AG04450 (cell line): ENCODE data around the gene SERINC5. TPM values are rescaled to one million over a fixed set of nuclear protein-coding genes. Genes with fewer than 3 reads are reported as not detected.

Source experiments
- CTCF ChIA-PET: fragments of 300-600, 350-600 bp; formaldehyde crosslinking; extraction: SDS; loops from one replicate; lab custom pipeline; 2022; ENCODE audit warnings: antibody characterized with exemption, inconsistent platforms; lab: Charles Lee
- POLR2A ChIA-PET: fragments of 350-600 bp; formaldehyde crosslinking; extraction: SDS; loops from one replicate; lab custom pipeline; 2021; ENCODE audit warnings: antibody characterized with exemption, inconsistent platforms; lab: Yijun Ruan, JAX
- DNase-seq: peaks from one replicate; pipeline ENCODE4 v3.0.0-alpha.2; 2011; ENCODE audit warnings: low read depth, low spot score
- H3K27ac ChIP-seq: one replicate; pipeline ENCODE4 v1.5.1; 2012; ENCODE audit warnings: low read depth, low read length, control low read depth
- H3K27me3 ChIP-seq: one replicate; pipeline ENCODE4 v1.6.0; 2012; ENCODE audit warnings: low read length; ENCODE audit not compliant: control insufficient read depth, insufficient read depth
- H3K4me3 ChIP-seq: 2 replicates; pipeline ENCODE4 v1.5.1; 2011; ENCODE audit warnings: mild to moderate bottlenecking, low read depth, low read length, control low read depth
- H3K9me3 ChIP-seq: 2 replicates; pipeline ENCODE4 v1.5.1; 2012; ENCODE audit warnings: low read length; ENCODE audit not compliant: control insufficient read depth, insufficient read depth
- polyA plus RNA-seq: library from polyadenylated mRNA; depleted of rRNA; stranded (reverse); fragments of >200 nt; gene quantifications from 2 replicates; pipeline ENCODE4 v1.2.3, GENCODE V29; 2011
- TF ChIP-seq, protein P1 (sequence below): IDR thresholded peaks from 2 replicates; pipeline ENCODE4 v1.5.1; 2011; ENCODE audit warnings: low read depth, low read length, control low read depth, inconsistent platforms

The SERINC5 gene
- polyA plus RNA-seq, 1 experiment: 8.5 TPM

GRCh38 chr5:80216096-80216495 lies 39.8 kb downstream of the SERINC5 start:
- no peak for DNase-seq
- no peak overlapping the region for H3K4me3 ChIP-seq
- ChIA-PET POLR2A (no interaction called here), CTCF (no interaction called here)
- TF ChIP-seq, protein P1, sequence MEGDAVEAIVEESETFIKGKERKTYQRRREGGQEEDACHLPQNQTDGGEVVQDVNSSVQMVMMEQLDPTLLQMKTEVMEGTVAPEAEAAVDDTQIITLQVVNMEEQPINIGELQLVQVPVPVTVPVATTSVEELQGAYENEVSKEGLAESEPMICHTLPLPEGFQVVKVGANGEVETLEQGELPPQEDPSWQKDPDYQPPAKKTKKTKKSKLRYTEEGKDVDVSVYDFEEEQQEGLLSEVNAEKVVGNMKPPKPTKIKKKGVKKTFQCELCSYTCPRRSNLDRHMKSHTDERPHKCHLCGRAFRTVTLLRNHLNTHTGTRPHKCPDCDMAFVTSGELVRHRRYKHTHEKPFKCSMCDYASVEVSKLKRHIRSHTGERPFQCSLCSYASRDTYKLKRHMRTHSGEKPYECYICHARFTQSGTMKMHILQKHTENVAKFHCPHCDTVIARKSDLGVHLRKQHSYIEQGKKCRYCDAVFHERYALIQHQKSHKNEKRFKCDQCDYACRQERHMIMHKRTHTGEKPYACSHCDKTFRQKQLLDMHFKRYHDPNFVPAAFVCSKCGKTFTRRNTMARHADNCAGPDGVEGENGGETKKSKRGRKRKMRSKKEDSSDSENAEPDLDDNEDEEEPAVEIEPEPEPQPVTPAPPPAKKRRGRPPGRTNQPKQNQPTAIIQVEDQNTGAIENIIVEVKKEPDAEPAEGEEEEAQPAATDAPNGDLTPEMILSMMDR: no peak
- H3K27ac ChIP-seq: no peak overlapping the region
- H3K9me3 ChIP-seq: no peaks in the 10 kb centered on the region
- no peaks in the 10 kb centered on the region for H3K27me3 ChIP-seq

- ChIA-PET CTCF (no interaction called here), POLR2A (no interaction called here)
- H3K9me3 ChIP-seq: no peaks in the 10 kb centered on the region
- no peak overlapping the region for H3K4me3 ChIP-seq
- H3K27me3 ChIP-seq: no peaks in the 10 kb centered on the region
- no peak overlapping the region for H3K27ac ChIP-seq
- DNase-seq: no peak
- TF ChIP-seq, protein P1: no peak
These were observed 40.3 kb downstream of the SERINC5 start for GRCh38 chr5:80215523-80215922.

- no peak for DNase-seq
- ChIA-PET POLR2A (no interaction called here), CTCF (interaction anchor here (0.9 to 1.3 kb wide), 2 partner anchors 90 to 122 kb away, joined by 3 to 5 read pairs; no protein-coding TSS in a partner anchor)
- TF ChIP-seq, protein P1: no peak
- Histone ChIP-seq H3K4me3 (no peak overlapping the region), H3K27ac (no peak overlapping the region), H3K27me3 (no peaks in the 10 kb centered on the region), H3K9me3 (no peaks in the 10 kb centered on the region)
These were observed 42.4 kb downstream of the SERINC5 start for GRCh38 chr5:80213466-80213865.

GRCh38 chr5:80212171-80212667 lies 43.6 kb downstream of the SERINC5 start:
- TF ChIP-seq, protein P1: no peak
- no peaks in the 10 kb centered on the region for H3K27me3 ChIP-seq
- H3K27ac ChIP-seq: no peak overlapping the region
- ChIA-PET POLR2A (no interaction called here), CTCF (interaction anchor here (1.2 to 1.3 kb wide), 2 partner anchors 120 to 129 kb away, joined by 3 to 5 read pairs; no protein-coding TSS in a partner anchor)
- H3K9me3 ChIP-seq: no peaks in the 10 kb centered on the region
- no peak overlapping the region for H3K4me3 ChIP-seq
- no peak for DNase-seq

DNA sequence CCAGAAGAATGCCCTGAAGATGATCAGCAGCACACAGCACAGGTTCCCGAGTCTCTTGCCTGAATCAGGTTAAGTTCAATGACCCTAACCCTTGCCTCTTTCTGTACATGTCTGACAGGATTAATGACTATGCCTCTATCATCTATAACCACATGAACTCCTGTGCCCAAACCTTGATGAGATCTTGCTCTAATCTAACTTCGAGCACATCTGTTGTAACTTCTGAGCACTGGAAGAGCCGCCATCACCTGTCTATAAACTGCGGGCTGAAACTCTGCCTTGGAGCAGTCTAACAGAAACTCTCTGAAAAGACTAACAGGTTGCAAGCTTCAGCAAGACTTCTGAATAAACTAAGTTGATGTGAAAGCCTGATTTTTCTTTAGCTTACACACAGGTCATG lies 44.5 kb downstream of the SERINC5 start:
- DNase-seq: no peak
- CTCF ChIA-PET: no interaction called here
- H3K27me3 ChIP-seq: no peaks in the 10 kb centered on the region
- no peak overlapping the region for H3K4me3 ChIP-seq
- TF ChIP-seq, protein P1: no peak
- H3K27ac ChIP-seq: no peak overlapping the region
- POLR2A ChIA-PET: no interaction called here
- H3K9me3 ChIP-seq: no peaks in the 10 kb centered on the region
